HepG2 (cell line): ENCODE data around the gene SRSF1. TPM values are rescaled to one million over a fixed set of nuclear protein-coding genes. Genes with fewer than 3 reads are reported as not detected.

Experiments
- BRD4 ChIP-seq: sonication (generic); formaldehyde crosslinking; IDR thresholded peaks from 2 replicates; pipeline ENCODE4 v1.4.0; 2020; ENCODE audit warnings: missing genetic modification reagents
- ETV6 ChIP-seq: sonication (generic); formaldehyde crosslinking; conservative IDR thresholded peaks from 2 replicates; pipeline ENCODE4 v1.4.0; 2020; ENCODE audit warnings: missing genetic modification reagents
- MAZ ChIP-seq, 2 experiments: sonication (generic) in 1 of 2; formaldehyde crosslinking in 1 of 2; IDR thresholded peaks; 2 replicates each; pipeline versions ENCODE4 v1.5.0 to v1.6.1; 2012 to 2020; ENCODE audit warnings: low read depth in 2 of 2, mild to moderate bottlenecking in 2 of 2, borderline replicate concordance in 1 of 2, improper control_type of control experiment in 1 of 2, low read length in 1 of 2, missing genetic modification reagents in 1 of 2, moderate library complexity in 1 of 2
- MEIS2 ChIP-seq: sonication (generic); formaldehyde crosslinking; IDR thresholded peaks from 2 replicates; pipeline ENCODE4 v1.9.0; 2021; ENCODE audit warnings: mild to moderate bottlenecking, missing genetic modification reagents
- MXI1 ChIP-seq: IDR thresholded peaks from 3 replicates; pipeline ENCODE4 v1.6.1; 2012; ENCODE audit warnings: low read depth, low read length, inconsistent platforms, borderline replicate concordance
- MYC ChIP-seq: sonication (generic); formaldehyde crosslinking; IDR thresholded peaks from 2 replicates; pipeline ENCODE4 v1.9.0; 2021; ENCODE audit warnings: missing genetic modification reagents, borderline replicate concordance
- NAIF1 ChIP-seq: sonication (generic); formaldehyde crosslinking; IDR thresholded peaks from 2 replicates; pipeline ENCODE4 v1.5.0; 2020; ENCODE audit warnings: mild to moderate bottlenecking, missing genetic modification reagents, borderline replicate concordance
- NFIB ChIP-seq: sonication (generic); formaldehyde crosslinking; IDR thresholded peaks from 2 replicates; pipeline ENCODE4 v1.9.0; 2021; ENCODE audit warnings: missing genetic modification reagents, mild to moderate bottlenecking, borderline replicate concordance
- NR2F1 ChIP-seq, 2 experiments: fragments of 450-650 bp in 1 of 2; formaldehyde crosslinking in 1 of 2; IDR thresholded peaks; 2 replicates each; pipeline versions ENCODE4 v1.5.0 to v1.6.1; 2016 to 2020; ENCODE audit warnings: mild to moderate bottlenecking in 1 of 2, missing compliant biosample characterization in 1 of 2, missing genetic modification reagents in 1 of 2, moderate library complexity in 1 of 2
- RARG ChIP-seq: sonication (generic); formaldehyde crosslinking; IDR thresholded peaks from 2 replicates; pipeline ENCODE4 v1.4.0; 2020; ENCODE audit warnings: low read depth, mild to moderate bottlenecking, missing genetic modification reagents
- ZBTB7B ChIP-seq: sonication (generic); formaldehyde crosslinking; IDR thresholded peaks from 2 replicates; pipeline ENCODE4 v1.4.0; 2020; ENCODE audit warnings: missing genetic modification reagents
- ZNF143 ChIP-seq: sonication (generic); formaldehyde crosslinking; IDR thresholded peaks from 2 replicates; pipeline ENCODE4 v1.4.0; 2020; ENCODE audit warnings: missing genetic modification reagents
- ZNF747 ChIP-seq: sonication (generic); formaldehyde crosslinking; IDR thresholded peaks from 2 replicates; pipeline ENCODE4 v1.8.1; 2023; ENCODE audit warnings: missing genetic modification reagents, mild to moderate bottlenecking, borderline replicate concordance
- polyA plus RNA-seq, 8 experiments: library from polyadenylated mRNA; depleted of rRNA in 3 of 8; stranded (reverse) in 7 of 8; unstranded in 1 of 8; fragments of >200 nt; fragmentation: Illumina TruSeq in 4 of 8; extraction: Trizol in 4 of 8; gene quantifications; 2 replicates each; pipeline versions ENCODE4 v1.2.1 to v1.2.3, GENCODE V29; 2011 to 2016; ENCODE audit warnings: low read depth in 4 of 8, missing spikeins in 1 of 8, mixed read lengths in 1 of 8; ENCODE audit not compliant: insufficient read depth in 1 of 8
- total RNA-seq, 5 experiments: library from RNA; depleted of rRNA; stranded (reverse); fragments of >200 nt; fragmentation: Illumina TruSeq; extraction: Trizol; gene quantifications; 2 replicates each; pipeline ENCODE4 v1.2.3, GENCODE V29; 2016; ENCODE audit warnings: low read depth in 1 of 5
- TF ChIP-seq, protein P1 (sequence below): sonication (generic); formaldehyde crosslinking; IDR thresholded peaks from 2 replicates; pipeline ENCODE4 v1.4.0; 2020; ENCODE audit warnings: missing genetic modification reagents, low read depth, mild to moderate bottlenecking, borderline replicate concordance
- TF ChIP-seq, protein P2 (sequence below): sonication (generic); formaldehyde crosslinking; IDR thresholded peaks from 2 replicates; pipeline ENCODE4 v1.5.0; 2020; ENCODE audit warnings: missing genetic modification reagents
- TF ChIP-seq, protein P3 (sequence below): sonication (generic); formaldehyde crosslinking; IDR thresholded peaks from 2 replicates; pipeline ENCODE4 v1.4.0; 2020; ENCODE audit warnings: missing genetic modification reagents, borderline replicate concordance
- TF ChIP-seq, protein P4 (sequence below): IDR thresholded peaks from 2 replicates; pipeline ENCODE4 v1.6.1; 2018; ENCODE audit warnings: missing genetic modification reagents, mild to moderate bottlenecking, missing compliant biosample characterization
- TF ChIP-seq, protein P5 (sequence below): sonication (generic); formaldehyde crosslinking; IDR thresholded peaks from 2 replicates; pipeline ENCODE4 v1.5.1; 2020; ENCODE audit warnings: missing genetic modification reagents, mild to moderate bottlenecking, borderline replicate concordance

Gene SRSF1
- total and polyA plus RNA-seq, 2 of the 13 experiments (the other 11 are each of a cell fraction or from before 2014, with no cell fraction given) = 142 to 445 TPM

DNA sequence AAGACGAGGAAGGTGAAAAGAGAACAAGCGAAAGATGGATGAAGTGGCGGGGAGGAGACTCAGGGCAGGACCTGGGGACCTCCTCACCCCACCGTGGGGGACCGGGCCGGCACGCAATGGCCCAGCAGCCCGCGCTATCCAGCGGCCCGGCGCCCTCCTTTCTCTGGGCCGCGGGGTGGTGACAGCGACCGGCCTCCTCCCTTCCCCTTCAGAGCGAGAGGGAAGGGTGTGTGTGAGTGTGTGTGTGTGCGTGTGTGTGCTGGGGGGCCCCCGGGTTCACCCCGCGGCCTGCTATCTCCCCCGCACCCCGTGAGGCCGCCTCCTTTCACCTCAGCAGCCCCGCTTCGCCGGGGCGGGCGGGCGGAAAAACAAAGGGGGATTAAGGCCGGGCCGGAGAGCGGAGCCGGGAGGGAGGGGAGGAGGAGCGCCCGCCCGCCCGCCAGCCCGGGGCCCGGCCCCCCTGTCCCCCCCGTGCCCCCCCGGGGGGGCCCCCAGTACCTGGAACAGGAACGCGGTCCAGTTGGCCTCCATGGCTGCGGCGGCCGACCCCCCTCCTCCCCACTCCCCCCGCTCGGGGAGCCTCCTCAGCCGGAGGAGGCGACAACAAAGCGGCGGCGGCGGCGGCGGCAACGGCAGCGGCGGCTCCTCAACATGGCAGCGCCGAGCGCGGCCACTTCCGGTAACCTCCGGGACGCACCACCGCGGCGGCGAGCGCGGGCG lies 19.3 kb downstream of the SRSF1 start, which contains the start of gene VEZF1 (continued):
- TF ChIP-seq, protein P1, sequence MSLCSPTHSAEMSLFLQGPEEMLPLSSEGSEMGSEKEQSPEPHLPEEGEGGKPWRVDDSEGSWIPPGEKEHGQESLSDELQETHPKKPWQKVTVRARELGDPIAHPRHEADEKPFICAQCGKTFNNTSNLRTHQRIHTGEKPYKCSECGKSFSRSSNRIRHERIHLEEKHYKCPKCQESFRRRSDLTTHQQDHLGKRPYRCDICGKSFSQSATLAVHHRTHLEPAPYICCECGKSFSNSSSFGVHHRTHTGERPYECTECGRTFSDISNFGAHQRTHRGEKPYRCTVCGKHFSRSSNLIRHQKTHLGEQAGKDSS (CRISPR knock-in tag) = no peak
- TF ChIP-seq MYC (CRISPR knock-in tag) (peak; percentile 62; the same call in 1 of the 2 replicates), RARG (no peak), MAZ (IDR thresholded peaks at IDR 0.05; ENCODE audit: borderline replicate concordance, low read depth, low read length) (0 out of 2 replicates have a peak, but pooled peaks have one; percentile 40), MAZ (CRISPR knock-in tag; IDR thresholded peaks at IDR 0.05; ENCODE audit: low read depth) (0 out of 2 replicates have a peak, but pooled peaks have one; percentile 22), MEIS2 (CRISPR knock-in tag) (no peak; the same call in 1 of the 2 replicates), ZNF143 (peak; percentile 58), NAIF1 (CRISPR knock-in tag) (no peak), ZNF747 (CRISPR knock-in tag) (no peak), ZBTB7B (CRISPR knock-in tag) (no peak; the same call in 1 of the 2 replicates), NFIB (CRISPR knock-in tag) (no peak), BRD4 (CRISPR knock-in tag) (peak; percentile 95), NR2F1 (CRISPR knock-in tag; IDR thresholded peaks at IDR 0.05) (no peak), ETV6 (CRISPR knock-in tag) (no peak), MXI1 (0 out of 3 replicates have a peak, but pooled peaks have one; percentile 14)
- TF ChIP-seq, protein P2, sequence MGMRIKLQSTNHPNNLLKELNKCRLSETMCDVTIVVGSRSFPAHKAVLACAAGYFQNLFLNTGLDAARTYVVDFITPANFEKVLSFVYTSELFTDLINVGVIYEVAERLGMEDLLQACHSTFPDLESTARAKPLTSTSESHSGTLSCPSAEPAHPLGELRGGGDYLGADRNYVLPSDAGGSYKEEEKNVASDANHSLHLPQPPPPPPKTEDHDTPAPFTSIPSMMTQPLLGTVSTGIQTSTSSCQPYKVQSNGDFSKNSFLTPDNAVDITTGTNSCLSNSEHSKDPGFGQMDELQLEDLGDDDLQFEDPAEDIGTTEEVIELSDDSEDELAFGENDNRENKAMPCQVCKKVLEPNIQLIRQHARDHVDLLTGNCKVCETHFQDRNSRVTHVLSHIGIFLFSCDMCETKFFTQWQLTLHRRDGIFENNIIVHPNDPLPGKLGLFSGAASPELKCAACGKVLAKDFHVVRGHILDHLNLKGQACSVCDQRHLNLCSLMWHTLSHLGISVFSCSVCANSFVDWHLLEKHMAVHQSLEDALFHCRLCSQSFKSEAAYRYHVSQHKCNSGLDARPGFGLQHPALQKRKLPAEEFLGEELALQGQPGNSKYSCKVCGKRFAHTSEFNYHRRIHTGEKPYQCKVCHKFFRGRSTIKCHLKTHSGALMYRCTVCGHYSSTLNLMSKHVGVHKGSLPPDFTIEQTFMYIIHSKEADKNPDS (CRISPR knock-in tag) = no peak; the same call in 1 of the 2 replicates
- TF ChIP-seq, protein P3, sequence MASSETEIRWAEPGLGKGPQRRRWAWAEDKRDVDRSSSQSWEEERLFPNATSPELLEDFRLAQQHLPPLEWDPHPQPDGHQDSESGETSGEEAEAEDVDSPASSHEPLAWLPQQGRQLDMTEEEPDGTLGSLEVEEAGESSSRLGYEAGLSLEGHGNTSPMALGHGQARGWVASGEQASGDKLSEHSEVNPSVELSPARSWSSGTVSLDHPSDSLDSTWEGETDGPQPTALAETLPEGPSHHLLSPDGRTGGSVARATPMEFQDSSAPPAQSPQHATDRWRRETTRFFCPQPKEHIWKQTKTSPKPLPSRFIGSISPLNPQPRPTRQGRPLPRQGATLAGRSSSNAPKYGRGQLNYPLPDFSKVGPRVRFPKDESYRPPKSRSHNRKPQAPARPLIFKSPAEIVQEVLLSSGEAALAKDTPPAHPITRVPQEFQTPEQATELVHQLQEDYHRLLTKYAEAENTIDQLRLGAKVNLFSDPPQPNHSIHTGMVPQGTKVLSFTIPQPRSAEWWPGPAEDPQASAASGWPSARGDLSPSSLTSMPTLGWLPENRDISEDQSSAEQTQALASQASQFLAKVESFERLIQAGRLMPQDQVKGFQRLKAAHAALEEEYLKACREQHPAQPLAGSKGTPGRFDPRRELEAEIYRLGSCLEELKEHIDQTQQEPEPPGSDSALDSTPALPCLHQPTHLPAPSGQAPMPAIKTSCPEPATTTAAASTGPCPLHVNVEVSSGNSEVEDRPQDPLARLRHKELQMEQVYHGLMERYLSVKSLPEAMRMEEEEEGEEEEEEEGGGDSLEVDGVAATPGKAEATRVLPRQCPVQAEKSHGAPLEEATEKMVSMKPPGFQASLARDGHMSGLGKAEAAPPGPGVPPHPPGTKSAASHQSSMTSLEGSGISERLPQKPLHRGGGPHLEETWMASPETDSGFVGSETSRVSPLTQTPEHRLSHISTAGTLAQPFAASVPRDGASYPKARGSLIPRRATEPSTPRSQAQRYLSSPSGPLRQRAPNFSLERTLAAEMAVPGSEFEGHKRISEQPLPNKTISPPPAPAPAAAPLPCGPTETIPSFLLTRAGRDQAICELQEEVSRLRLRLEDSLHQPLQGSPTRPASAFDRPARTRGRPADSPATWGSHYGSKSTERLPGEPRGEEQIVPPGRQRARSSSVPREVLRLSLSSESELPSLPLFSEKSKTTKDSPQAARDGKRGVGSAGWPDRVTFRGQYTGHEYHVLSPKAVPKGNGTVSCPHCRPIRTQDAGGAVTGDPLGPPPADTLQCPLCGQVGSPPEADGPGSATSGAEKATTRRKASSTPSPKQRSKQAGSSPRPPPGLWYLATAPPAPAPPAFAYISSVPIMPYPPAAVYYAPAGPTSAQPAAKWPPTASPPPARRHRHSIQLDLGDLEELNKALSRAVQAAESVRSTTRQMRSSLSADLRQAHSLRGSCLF (CRISPR knock-in tag) = no peak
- TF ChIP-seq, protein P4, sequence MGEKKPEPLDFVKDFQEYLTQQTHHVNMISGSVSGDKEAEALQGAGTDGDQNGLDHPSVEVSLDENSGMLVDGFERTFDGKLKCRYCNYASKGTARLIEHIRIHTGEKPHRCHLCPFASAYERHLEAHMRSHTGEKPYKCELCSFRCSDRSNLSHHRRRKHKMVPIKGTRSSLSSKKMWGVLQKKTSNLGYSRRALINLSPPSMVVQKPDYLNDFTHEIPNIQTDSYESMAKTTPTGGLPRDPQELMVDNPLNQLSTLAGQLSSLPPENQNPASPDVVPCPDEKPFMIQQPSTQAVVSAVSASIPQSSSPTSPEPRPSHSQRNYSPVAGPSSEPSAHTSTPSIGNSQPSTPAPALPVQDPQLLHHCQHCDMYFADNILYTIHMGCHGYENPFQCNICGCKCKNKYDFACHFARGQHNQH (CRISPR knock-in tag) = no peak
- TF ChIP-seq, protein P5, sequence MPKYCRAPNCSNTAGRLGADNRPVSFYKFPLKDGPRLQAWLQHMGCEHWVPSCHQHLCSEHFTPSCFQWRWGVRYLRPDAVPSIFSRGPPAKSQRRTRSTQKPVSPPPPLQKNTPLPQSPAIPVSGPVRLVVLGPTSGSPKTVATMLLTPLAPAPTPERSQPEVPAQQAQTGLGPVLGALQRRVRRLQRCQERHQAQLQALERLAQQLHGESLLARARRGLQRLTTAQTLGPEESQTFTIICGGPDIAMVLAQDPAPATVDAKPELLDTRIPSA (CRISPR knock-in tag) = no peak; the same call in 1 of the 2 replicates
